ENCODE data around the gene SLITRK3. TPM values are rescaled to one million over a fixed set of nuclear protein-coding genes. Genes with fewer than 3 reads are reported as not detected.

SLITRK3 gene, protein sequence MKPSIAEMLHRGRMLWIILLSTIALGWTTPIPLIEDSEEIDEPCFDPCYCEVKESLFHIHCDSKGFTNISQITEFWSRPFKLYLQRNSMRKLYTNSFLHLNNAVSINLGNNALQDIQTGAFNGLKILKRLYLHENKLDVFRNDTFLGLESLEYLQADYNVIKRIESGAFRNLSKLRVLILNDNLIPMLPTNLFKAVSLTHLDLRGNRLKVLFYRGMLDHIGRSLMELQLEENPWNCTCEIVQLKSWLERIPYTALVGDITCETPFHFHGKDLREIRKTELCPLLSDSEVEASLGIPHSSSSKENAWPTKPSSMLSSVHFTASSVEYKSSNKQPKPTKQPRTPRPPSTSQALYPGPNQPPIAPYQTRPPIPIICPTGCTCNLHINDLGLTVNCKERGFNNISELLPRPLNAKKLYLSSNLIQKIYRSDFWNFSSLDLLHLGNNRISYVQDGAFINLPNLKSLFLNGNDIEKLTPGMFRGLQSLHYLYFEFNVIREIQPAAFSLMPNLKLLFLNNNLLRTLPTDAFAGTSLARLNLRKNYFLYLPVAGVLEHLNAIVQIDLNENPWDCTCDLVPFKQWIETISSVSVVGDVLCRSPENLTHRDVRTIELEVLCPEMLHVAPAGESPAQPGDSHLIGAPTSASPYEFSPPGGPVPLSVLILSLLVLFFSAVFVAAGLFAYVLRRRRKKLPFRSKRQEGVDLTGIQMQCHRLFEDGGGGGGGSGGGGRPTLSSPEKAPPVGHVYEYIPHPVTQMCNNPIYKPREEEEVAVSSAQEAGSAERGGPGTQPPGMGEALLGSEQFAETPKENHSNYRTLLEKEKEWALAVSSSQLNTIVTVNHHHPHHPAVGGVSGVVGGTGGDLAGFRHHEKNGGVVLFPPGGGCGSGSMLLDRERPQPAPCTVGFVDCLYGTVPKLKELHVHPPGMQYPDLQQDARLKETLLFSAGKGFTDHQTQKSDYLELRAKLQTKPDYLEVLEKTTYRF
- 26.5 TPM for total RNA-seq

DNA sequence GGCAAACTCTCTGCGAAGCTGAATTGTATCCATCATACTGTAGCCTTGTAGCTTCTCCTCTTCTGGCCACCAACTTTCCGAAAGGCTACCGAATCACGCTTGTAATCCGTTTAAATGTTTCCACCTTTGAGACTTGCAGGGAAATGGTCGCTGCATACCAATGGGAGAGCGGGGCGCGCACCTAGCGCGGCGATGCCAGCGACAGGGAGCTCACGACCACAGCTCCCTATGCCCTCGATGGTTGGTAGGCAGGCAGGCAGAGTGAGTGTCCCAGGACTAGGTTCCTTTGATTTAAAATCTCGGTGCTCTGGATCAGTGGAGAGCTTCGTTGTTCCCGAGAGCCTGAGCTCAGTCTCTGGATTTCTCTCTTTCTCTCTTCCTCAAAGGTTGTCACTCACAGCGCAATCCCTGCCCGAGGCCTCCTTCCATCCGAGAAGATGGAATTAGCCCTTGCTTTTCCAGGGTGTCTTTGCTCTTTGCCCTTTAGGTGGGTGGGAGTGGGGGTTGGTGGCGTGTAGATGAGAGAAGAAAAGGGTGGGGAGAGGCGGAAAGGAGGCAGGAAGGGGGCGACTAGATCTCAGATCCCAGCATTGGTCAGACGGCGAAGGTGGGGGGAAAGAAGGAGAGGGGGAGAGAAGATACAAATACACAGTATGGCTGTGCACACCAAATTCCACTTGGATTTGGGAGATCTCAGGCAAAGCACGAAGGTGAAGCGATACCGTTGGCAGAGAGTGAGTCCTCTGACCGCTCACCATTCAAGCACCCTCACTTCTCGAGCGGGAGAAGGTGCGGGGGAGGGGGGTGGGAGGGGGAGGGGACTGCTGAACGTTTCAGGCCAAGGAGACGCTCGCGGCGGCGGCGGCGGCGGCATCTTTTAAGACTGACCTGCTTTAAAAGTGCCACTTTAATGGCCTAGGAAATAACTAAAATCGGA, at the start of gene SLITRK3:
Gene SLITRK3 (minus strand): TSS at position 745 of the 937 bp plus-strand sequence. CDS start 5,554 bp downstream, outside the sequence.

Other genes with a start within 250 kb of the SLITRK3 start
- gene SI, start 117.9 kb downstream of the SLITRK3 start, total RNA-seq: under 0.01 TPM